Cerebellar nuclear complex (tissue), 1 donor: ENCODE results near the gene DNMT3B.
A peak's percentile ranks its signal among the peaks of the same experiment; 100 is the strongest.
"Not testable (repeated sequence)": the region's sequence is repeated elsewhere in the genome, so short reads cannot be mapped to it uniquely, and the experiment has no call there.

Experiments used
- DNase-seq, 2 experiments: peaks; one replicate each; lab custom pipeline; 2025; lab: John Stamatoyannopoulos, UW

The DNMT3B gene

DNA sequence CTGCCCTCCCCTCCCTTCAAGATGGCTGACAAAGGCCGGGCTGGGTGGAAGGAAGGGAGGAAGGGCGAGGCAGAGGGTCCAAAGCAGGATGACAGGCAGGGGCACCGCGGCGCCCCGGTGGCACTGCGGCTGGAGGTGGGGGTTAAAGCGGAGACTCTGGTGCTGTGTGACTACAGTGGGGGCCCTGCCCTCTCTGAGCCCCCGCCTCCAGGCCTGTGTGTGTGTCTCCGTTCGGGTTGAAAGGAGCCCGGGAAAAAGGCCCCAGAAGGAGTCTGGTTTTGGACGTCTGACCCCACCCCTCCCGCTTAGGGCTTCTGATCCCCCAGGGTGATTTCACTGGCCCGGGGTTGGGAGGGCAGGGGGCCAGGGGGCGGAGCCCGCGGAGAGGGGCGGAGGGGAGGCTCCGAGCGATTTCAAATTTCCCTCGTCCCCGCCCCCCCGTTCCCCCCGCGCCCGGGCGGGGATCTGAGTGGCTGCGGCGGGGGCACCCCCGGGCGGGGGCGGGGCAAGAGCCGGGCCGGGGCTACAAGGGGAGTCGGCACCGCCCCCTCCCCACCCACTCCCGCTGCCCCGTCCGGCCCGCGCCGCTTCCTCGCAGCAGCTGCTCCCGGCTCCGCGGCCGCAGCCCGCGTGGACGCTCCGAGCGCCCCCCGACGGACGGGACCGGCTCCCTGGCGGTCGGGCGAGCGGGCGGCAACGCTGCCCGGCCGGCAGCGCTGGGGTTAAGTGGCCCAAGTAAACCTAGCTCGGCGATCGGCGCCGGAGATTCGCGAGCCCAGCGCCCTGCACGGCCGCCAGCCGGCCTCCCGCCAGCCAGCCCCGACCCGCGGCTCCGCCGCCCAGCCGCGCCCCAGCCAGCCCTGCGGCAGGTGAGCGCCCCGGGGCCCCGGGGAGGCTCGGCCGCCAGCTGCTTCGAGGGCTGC is at the start of gene DNMT3B:
Gene DNMT3B (plus strand): TSS at position 555 of the 923 bp plus-strand sequence. CDS start 17,939 bp downstream, outside the sequence.
- DNase-seq: peak in 1 of 2 experiments; percentile 1

DNA sequence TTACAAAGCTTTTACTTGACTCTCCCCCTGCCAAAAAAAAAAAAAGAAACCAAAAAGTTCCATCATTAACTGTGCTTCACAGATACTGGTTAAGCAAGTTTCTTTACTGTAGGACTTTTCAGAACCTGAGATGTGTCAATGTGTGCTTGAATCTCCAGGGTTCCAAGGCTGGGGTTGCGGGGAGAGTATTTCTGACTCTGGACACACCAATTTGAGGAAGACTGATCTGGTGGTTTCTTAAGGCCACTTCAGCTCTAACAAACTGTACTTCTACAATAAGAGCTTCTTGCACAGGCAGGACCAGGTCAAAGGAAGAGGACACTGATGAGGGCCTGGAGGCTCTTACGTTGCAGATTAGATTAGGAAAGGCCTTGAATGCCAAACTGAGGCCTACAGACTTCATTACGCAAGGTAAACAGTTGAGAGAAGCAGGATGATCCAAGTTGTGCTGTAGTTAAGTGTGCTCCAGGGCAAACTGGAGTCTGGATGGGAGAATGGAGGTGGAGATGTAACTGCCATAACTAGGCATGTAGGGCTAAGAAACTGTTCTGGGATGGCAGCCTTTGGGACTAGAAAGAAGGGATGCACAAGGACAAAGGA is 43.3 kb upstream of the DNMT3B start:
- no peak for DNase-seq

GRCh38 chr20:32727683-32728082 is 34.5 kb upstream of the DNMT3B start:
- no peak for DNase-seq

DNA sequence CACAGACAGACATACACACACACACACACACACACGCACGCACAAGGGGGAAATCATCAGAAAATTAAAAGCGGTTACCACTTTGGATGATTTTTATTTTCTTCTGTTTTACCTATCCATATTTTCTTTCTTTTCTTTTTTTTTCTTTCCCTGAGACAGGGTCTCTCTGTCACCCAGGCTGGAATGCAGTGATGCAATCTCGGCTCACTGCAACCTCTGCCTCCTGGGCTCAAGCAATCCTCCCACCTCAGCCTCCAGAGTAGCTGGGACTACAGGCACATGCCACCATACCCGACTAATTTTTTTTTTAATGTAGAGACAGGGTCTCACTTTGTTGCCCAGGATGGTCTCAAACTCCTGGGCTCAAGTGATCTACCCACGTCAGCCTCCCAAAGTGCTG is 33.8 kb upstream of the DNMT3B start:
- not testable (repeated sequence) for DNase-seq

GRCh38 chr20:32729334-32729733 is 32.9 kb upstream of the DNMT3B start:
- not testable (repeated sequence) for DNase-seq

GRCh38 chr20:32731882-32732266 is 30.3 kb upstream of the DNMT3B start:
- DNase-seq: no peak

DNA sequence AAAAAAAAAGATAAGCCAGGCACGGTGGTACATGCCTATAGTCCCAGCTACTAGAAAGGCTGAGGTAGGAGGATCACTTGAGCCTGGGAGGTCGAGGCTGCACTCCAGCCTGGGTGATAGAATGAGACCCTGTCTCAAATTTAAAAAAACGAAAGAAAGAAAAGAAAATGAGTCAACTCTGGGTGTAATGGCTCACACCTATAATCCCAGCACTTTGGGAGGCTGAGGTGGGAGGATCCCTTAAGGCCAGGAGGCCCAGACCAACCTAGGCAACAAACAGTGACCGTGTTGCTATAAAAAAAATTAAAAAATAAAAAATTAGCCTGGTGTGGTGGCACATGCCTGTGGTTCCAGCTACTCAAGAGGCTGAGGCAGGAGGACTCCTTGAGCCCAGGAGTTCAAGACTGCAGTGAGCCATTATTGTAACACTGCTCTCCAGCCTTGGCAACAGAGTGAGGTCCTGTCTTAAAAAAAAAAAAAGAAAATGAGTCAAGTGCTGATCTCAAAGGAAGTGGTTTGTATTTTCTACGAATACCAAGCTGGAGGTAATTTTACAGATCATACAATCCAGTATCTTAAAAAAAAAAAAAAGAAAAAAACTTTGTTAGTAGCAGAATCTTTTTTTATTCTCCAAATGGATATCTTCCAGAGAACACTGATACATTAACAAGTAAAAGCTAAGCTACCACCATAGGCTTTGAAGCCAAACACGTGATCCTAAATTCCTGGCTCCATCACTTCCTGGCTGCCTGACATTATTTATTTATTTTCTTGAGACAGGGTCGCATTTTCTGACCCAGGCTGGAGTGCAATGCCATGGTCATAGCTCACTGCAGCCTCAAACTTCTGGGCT is 24.6 kb upstream of the DNMT3B start:
- DNase-seq: no peak

DNA sequence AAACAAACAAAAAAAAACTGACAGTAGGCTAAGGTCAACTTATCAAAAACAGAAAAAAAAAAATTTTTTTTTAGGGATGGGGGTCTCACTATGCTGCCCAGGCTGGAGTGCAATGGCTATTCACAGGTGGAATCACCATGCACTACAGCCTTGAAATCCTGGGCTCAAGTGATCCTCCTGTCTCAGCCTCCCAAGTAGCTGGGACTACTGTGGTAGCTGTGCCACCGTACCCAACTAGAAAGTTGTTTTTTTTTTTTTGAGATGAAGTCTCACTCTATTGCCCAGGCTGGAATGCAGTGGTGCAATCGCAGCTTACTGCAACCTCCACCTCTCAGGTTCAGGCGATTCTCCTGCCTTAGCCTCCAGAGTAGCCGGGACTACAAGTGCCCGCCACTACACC is 21.0 kb upstream of the DNMT3B start:
- DNase-seq: no peak

- no peak for DNase-seq
Observed at GRCh38 chr20:32742322-32743236, 19.6 kb upstream of the DNMT3B start.

DNA sequence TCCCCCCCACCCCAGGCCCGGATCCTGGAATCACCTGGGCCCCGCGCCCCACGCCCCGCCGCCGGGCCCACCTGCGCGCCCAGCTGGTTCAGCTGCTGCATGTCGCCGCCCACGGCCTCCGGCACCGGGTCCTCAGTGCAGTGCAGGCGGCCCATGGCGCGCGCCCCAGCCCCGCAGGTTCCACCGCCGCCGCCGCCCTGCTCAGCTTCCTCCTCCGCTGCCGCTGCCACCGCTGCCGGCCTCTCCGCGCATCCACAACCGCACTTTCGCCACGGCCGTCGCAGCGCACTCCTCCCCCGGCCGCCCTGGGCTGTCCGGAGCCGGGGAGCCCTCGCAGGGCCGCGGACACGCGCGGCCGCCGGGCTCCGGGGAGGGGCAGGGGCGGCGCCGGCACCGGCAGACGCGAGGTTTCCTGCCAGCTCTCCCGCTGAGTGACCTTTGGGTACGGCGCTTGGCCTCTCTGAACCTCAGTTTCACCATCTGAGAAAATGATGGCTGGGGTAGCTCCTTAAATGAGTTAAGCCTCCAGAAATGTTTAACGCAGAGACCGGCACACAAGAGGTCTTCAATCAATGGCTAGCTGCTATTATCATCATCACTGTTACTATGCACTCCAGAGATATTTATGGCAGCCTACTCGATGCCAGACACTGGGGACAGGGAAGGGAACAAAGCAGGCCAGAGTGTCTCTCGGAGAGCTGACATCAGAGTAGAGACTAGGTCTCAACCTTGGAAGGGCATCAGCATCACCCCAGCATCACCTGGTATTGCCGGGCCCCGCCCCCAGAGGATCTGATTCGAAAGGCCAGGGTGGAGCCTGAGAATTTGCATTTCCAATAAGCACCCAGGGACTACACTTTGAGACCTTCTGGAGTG is 18.7 kb upstream of the DNMT3B start, which contains the start of gene COMMD7:
Gene COMMD7 (minus strand): TSS at position 231 of the 876 bp plus-strand sequence. CDS start 76 bp downstream, at position 155.
- peak in 1 of 2 experiments; percentile 6 for DNase-seq

DNA sequence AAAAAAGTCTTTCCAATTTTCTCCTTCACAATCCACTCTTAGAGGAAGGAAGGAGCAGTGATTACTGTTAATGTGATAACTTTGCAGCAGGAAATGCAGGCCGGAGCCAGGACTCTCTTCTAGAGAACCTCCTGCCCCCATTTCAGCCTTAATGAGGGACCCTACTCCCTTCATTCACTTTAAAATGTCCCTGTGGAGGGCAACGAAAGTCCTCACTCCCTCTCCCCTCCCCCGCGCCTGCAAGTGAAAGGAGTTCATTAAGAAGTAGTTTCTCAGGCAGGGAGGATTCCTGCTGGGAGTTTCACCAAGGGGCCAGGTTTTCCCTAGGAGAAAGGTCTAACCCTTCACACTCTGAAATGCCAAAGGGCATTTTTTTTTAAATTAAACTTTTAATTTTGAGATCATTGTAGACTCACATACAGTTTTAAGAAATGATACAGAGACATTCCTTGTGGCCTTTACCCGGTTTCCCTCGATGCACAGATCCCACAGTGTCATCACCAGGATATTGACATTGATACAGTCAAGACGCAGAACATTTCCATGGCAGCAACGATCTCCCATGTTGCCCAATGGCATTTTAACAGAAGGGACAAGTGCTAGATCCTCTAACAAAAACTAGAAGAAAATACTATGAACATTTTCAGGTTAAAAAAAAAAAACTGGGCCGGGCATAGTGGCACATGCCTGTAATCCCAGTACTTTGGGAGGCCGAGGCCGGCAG is 12.1 kb upstream of the DNMT3B start:
- DNase-seq: no peak

DNA sequence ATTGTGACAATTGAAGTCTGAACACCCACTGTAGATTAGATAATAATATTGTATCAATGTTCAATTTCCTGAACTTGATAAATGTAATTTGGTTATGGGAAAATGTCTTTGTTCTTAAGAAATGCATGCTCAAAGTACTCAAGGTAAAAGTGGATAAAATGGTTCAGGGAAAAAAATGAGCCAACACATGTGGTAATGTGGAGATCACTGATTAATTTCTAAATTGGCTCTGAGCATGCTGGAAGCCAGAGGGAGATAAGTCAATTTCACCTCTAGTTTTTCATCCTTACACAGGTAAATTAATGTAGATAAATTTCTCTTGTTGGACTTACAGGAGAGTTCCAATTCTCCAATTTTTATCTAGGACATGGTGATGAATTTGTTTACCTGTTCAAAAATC is 10.9 kb upstream of the DNMT3B start:
- no peak for DNase-seq

GRCh38 chr20:32751702-32752457 is 10.3 kb upstream of the DNMT3B start:
- no peak for DNase-seq

- no peak for DNase-seq
Observed at GRCh38 chr20:32752458-32753250, 9.5 kb upstream of the DNMT3B start.

GRCh38 chr20:32753731-32754130 is 8.5 kb upstream of the DNMT3B start:
- DNase-seq: no peak

DNA sequence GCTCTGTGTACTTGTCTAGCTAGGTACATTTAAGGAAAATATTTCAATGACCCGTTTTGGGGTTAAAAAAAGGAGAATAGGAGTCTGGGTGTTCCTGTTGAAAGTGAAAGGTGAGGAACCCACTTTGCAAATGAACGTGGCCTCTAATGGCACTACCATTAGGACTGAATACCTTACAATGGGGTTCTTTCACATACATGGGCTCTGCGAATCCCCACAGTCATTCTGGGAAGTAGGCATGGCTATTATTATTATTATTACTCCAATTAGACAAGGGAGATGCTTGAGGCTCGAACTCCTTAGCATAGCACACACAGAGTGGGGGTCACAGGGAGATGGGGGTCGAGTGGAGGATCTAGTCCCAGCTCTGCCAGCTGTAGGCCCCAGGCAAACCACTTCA is 6.0 kb upstream of the DNMT3B start:
- no peak for DNase-seq

DNA sequence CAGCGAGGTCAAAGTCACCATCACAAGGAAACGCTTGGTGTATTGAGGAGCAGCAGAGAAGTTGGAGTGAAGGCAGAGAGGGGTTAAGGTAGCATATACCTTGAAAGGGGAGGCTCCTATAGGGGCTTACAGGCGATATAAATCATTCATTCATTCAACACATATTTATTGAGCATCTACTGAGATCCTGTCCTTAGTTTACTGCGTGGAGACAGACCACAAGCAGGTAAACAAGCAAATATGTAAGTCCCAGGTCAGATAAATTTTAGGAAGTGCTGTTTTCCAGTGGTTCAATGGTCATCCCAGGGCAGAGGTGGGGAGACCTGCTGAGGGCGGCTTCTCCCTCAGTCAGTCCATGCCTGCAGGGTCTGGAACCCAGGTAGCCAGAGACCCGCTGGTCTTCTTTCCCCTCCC is 761 bp upstream of the DNMT3B start:
- DNase-seq: no peak

DNA sequence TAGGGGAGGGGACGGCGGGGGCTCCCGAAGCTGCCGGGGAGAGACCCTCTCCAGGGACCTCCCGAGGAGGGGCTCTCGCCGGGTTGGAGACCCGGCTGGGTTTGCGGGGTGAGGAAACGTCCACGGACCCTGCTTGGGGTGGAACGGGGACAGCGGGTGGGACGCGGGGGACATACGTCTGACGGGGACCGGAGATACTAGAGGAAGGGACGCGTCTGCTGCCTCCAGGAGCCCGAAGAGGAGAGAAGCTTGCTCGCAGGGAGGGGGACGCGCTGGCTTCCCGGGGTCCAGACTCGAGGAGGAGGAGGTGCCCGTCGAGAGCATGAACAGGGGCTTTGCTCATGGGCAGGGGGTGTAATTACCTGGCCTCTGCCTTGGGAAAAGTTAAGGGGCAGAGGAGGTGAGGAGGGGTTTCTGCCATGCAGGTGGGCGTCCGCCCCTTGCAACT is 593 bp downstream of the DNMT3B start:
- no peak for DNase-seq
